ENCODE results near the gene SNX33.

The SNX33 gene

GRCh38 chr15:75644376-75644775, 3.3 kb upstream of the SNX33 start:
- H3K4me3 ChIP-seq (replicated peaks; ENCODE audit: insufficient read depth, low read length) = no peak overlapping the region
- TF ChIP-seq REST (IDR thresholded peaks at IDR 0.05; ENCODE audit: insufficient replicate concordance, low read depth) = no peak
- DNase-seq (ENCODE audit: low read depth in 1 of 2, low spot score in 1 of 2) = no peak

GRCh38 chr15:75646112-75646943, 1.4 kb upstream of the SNX33 start:
- H3K27me3 ChIP-seq (ENCODE audit: insufficient read depth, poor library complexity, severe bottlenecking) = no peaks in the 10 kb centered on the region
- H3K27ac ChIP-seq (replicated peaks) = no peak overlapping the region
- peak overlapping the region; percentile 85 for H3K4me3 ChIP-seq (replicated peaks; ENCODE audit: insufficient read depth, low read length)
- no peak for DNase-seq (ENCODE audit: low read depth in 1 of 2, low spot score in 1 of 2)
- TF ChIP-seq GABPA (IDR thresholded peaks at IDR 0.05; ENCODE audit: low read depth) = no peak
- TF ChIP-seq SPI1 (IDR thresholded peaks at IDR 0.05; ENCODE audit: borderline replicate concordance, low read depth) = peak; percentile 9; the same call in 1 of the 2 replicates

More at GRCh38 chr15:75644376-75644775, 3.3 kb upstream of the SNX33 start:
- Histone ChIP-seq H3K27ac (replicated peaks) (no peak overlapping the region), H3K27me3 (ENCODE audit: insufficient read depth, poor library complexity, severe bottlenecking) (no peaks in the 10 kb centered on the region)

GRCh38 chr15:75646944-75647364, 758 bp upstream of the SNX33 start:
- H3K27ac ChIP-seq (replicated peaks) = no peak overlapping the region
- TF ChIP-seq REST (IDR thresholded peaks at IDR 0.05; ENCODE audit: insufficient replicate concordance, low read depth) = no peak
- TF ChIP-seq SPI1 (IDR thresholded peaks at IDR 0.05; ENCODE audit: borderline replicate concordance, low read depth) = no peak
- TF ChIP-seq GABPA (IDR thresholded peaks at IDR 0.05; ENCODE audit: low read depth) = no peak
- no peak for TF ChIP-seq CTCF (IDR thresholded peaks at IDR 0.05; ENCODE audit: insufficient read depth, low read length)
- no peak for TF ChIP-seq POLR2AphosphoS5 (IDR thresholded peaks at IDR 0.05; ENCODE audit: low read depth)
- H3K4me3 ChIP-seq (replicated peaks; ENCODE audit: insufficient read depth, low read length) = peak overlapping the region; percentile 85
- peak in 1 of 2 experiments; percentile 7 for DNase-seq (ENCODE audit: low read depth in 1 of 2, low spot score in 1 of 2)
- H3K27me3 ChIP-seq (ENCODE audit: insufficient read depth, poor library complexity, severe bottlenecking) = no peaks in the 10 kb centered on the region

- no peak overlapping the region for H3K27ac ChIP-seq (replicated peaks)
- DNase-seq (ENCODE audit: low read depth in 1 of 2, low spot score in 1 of 2) = no peak
- TF ChIP-seq POLR2AphosphoS5 (IDR thresholded peaks at IDR 0.05; ENCODE audit: low read depth) = no peak
- no peak for TF ChIP-seq GABPA (IDR thresholded peaks at IDR 0.05; ENCODE audit: low read depth)
- no peak for TF ChIP-seq REST (IDR thresholded peaks at IDR 0.05; ENCODE audit: insufficient replicate concordance, low read depth)
- no peak for TF ChIP-seq SPI1 (IDR thresholded peaks at IDR 0.05; ENCODE audit: borderline replicate concordance, low read depth)
- TF ChIP-seq CTCF (IDR thresholded peaks at IDR 0.05; ENCODE audit: insufficient read depth, low read length) = no peak
- peak overlapping the region; percentile 85 for H3K4me3 ChIP-seq (replicated peaks; ENCODE audit: insufficient read depth, low read length)
- no peaks in the 10 kb centered on the region for H3K27me3 ChIP-seq (ENCODE audit: insufficient read depth, poor library complexity, severe bottlenecking)
Observed at GRCh38 chr15:75648156-75649000, 666 bp downstream of the SNX33 start.
